ENCODE measurements around the gene NKX2-3.

DNA sequence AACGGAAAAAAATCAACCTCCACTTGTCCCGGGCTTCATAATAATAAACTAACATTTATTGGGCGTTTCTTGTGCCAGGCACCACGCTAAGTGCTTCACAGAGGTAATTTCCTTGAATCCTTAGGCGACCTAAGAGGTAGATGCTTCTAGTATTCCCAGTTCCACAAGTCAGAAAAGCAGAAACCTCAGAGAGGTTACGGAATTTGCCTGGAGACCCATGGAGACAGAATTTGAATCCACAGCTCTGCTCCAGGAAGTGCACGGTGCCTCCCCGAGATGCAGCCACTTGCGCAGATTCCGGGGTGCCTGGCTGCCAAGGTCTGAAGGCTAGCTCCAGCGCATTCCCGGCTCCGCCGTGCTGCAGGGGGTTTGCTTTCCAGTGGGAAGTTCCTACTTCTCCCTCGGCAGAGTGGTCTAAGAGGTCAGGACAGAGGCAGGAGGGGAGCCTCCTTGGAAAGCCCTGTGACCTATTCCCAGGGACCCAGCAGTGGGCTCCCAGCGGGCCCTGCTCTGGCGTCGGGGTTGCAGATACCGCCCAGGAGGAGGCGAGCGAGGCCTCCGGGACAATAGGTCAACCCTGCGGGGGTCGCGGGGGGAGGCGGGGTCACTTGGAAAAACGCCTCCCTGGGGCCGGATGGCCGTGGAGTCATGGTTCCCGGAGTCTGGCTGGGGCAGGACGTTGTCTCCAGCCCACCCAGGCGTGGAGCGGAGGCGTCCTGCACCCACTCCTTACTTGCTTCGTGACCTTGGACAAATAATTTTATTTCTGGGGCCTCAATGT, 10.1 kb upstream of the NKX2-3 start:
- TF ChIP-seq, protein P1, sequence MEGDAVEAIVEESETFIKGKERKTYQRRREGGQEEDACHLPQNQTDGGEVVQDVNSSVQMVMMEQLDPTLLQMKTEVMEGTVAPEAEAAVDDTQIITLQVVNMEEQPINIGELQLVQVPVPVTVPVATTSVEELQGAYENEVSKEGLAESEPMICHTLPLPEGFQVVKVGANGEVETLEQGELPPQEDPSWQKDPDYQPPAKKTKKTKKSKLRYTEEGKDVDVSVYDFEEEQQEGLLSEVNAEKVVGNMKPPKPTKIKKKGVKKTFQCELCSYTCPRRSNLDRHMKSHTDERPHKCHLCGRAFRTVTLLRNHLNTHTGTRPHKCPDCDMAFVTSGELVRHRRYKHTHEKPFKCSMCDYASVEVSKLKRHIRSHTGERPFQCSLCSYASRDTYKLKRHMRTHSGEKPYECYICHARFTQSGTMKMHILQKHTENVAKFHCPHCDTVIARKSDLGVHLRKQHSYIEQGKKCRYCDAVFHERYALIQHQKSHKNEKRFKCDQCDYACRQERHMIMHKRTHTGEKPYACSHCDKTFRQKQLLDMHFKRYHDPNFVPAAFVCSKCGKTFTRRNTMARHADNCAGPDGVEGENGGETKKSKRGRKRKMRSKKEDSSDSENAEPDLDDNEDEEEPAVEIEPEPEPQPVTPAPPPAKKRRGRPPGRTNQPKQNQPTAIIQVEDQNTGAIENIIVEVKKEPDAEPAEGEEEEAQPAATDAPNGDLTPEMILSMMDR (IDR thresholded peaks at IDR 0.05), result no peak
- TF ChIP-seq POLR2A (IDR thresholded peaks at IDR 0.05) (no peak), EP300 (IDR thresholded peaks at IDR 0.05) (no peak), POLR2AphosphoS5 (IDR thresholded peaks at IDR 0.05) (no peak)

Data from stomach (tissue), 4 donors.